Activated CD4-positive, alpha-beta T cell treated with anti-CD3 and anti-CD28 coated beads, Interleukin-2, Interleukin-4, amounts not matched to agents 100 ng/mL and 50 ng/mL, durations not matched to agents 16 hours and 8 hours (primary cell): ENCODE measurements around the gene SLCO2A1.

Experiments
- DNase-seq: peaks from one replicate; pipeline ENCODE4 v3.0.0-alpha.2; 2020; ENCODE audit warnings: low spot score

SLCO2A1 gene

DNA sequence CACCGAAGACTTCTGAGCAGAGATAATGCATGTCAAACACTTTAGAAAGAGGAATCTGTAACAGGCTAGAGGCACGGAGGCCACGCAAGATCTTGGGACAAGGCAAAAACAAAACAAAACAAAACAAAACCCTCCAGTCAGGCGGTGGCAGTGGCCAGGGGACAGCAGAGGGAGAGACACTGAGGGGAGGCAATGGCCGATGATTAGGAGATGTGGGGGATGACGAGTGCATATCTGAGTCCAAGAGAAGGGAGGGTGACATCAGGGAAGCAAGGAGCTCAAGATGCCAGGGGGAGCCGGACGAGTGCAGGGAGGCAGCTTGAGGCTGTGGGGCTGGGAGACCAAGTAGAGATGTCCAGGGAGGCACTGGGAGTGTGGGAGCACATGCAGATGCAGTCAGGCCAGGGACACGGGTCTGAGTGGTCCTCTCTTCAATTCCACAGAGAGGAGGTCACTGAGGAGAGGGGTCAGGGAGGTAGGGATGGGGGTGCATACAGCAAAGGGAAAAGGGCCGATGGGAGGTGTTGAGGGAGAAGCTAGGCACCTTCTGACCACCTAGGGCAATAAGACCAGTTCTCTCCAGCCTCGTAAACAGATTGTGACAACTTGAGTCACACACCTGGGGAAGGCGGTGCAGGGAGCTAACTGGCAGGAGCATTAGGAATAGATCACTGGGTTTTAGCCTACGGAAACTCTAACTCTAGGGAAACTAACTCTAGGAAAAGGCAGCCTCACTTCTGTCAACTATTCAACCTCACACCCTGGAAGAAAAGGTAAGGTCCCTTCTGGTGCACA is 29.6 kb downstream of the SLCO2A1 start:
- DNase-seq: no peak

DNA sequence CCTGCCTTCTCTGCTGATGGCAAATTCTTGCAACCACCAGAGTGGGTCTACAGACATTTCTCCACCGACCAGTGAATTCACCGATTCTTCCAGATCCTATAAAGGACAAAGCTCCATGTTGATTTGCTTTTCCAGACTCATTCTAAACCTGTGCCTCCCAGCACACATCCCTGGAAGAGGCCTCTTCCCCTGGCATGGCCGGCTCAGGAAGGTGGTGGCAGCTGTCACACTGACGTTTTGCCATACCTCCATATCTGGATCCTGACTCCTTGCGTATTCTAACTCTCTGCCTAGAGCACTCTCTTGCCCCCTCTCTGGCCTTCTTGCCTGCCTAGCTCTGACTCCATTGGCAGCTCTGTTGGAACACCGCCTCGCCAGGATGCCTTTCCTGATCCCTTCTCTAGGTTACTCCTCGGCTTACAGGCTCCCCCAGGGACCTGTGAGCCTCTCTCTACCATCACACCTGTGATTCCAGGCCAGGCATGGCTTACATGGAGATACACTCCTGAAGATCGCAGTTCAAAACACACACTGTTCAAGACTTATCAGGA is 31.0 kb downstream of the SLCO2A1 start:
- no peak for DNase-seq

DNA sequence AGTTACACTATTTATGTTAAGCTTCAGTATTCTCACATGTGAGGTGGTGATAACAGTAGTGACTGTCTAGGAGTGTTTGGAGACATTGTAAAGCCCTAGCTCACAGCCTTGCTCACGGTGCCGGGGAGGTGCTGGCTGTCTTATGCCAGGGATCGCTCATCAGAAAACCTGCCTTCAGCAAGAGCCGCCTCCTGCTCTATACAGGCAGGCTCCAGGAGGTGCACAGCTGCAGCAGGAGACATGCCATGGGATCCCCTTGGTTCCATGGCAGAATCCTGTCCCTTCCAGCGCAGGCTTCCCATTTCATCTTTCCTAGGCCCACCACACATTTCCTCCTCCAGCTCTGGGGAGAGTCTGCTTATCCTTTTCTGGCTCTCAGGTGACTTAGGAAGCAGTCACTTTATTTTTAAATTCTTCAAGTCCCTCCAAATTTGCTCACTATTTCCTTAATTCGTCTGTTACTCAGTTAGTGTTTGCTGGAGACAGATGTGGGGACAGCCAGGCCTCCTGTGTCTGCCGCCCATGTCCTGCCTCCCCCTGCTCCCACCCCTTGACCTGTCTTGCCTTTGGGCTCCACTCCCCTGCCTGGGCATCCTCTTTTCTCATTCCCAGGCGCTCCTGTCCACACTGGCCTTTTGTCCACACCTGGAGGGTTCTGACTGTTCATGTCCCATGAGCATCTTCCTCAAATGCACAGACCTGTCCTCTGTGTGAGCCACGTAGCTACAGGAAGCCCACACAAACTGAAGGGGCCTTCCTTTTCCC is 31.7 kb downstream of the SLCO2A1 start:
- DNase-seq: no peak

DNA sequence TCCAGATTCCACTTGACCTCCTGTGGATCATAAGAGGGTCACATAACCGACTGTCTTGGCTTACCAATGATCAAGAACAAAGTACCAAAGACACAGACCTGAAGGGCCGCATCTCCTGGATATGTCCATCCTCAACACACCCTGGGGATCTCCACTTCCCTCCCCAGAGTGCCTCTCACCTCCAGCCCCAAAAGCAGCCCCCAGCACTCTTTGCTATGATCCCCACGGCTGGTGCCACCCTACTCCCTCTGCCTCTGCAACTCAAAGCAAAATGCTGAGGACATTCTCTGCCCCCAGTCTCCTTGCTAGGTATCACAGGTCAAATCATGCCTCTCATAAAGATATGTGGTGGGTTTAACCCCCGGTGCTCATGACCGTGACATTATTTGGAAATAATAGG is 32.7 kb downstream of the SLCO2A1 start:
- no peak for DNase-seq

DNA sequence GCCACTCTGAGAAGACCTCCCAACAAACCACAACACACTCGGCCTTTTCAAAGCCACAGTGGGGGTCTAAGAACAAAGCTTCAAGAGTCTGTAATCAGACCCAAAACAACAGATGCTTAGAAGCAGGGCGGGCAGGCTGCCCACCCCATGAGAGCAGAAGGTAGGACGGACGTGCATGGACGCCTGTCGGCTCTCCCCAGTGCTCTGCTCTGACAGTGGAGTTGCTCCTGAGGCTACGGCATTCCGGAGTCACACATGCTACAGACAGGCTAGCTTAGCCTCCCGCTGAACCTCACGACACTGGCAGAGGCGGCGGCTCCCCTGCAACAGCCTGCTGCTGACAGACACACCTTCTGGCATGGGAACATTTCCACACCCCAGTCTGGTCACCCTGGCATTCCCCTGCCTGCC is 33.5 kb downstream of the SLCO2A1 start:
- no peak for DNase-seq

DNA sequence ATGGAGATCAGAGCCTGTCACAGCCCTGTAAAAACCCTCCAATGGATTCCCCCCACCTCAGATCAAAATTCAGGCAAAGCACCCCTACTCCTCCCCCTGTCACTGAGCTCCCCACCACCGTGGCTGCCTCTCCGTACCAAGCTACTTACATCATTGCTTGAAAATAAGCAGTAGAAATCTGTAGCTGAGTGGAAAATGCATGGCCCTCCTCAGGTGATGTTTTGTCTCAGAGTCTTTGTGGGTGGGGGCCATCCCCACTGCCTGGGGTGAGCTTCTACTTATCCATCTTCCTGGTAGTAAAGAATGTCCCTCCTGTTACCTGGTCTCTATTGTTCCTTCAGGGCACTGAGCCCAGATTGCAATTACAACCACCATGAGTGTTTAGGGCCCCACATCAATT is 34.5 kb downstream of the SLCO2A1 start:
- DNase-seq: no peak

DNA sequence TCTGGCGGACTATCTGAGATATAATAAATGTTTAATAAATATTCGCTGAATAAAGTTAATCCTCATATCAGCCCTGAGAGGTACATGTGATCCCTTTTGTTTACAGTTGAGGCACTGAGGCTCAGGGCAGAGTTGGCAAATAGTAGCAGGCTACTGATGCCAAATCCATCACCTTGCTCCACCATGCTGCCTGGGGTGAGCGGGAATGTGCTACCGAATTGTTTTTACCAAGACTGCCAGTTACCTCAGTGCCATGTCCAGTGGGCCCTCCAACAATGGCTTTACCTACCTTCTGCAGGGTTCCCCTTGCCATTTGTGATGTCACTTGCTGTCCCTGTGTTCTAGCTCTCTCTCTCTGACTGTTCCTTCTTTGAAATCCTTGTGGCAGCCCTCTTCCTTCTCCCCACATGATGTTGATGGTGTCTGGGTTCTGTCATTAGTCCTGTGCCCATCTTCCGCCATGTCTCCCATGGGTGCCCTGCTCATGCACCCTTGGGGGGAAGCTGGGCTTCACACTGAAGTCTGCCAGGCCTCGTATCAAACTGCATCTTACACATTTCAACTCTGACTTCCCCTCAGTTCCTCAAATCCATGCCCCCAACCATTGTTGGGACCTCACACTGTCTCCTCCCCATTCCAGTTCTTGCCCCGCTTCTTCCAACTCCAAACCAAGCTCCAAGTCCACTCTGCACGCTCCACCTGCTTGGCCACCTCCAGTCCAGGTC is 35.4 kb downstream of the SLCO2A1 start:
- DNase-seq: no peak

DNA sequence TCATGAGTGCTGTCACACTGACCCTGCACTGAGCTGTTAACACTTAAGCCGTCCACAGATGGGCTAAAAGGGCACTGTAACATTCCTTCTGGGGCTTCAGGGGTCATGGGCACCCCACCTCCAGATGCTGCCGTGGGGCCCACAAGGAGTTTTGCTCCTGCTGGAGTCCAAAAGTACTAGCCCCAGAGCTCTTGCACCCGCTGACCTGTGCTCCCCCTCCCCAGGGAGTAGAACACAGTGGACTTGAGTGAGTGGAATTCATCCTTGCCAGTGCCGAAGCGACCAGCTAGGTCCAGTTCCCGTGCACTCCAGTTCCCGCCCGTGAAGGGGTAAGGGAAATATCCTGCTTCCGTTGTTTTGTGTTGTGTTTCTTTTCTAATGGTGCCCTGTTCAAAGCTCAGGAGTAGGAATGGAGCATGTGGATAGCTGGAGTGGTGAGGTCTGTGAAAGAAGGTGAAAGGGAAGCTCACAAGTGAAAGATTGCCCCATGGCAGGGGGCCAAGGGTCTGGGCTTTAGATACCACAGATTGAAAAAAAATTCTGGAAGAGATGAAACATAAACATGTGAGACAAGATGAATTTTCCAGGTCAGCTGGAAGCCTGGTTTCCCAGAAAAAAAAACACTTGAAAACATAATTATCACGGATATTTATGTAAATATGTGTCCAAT is 36.6 kb downstream of the SLCO2A1 start:
- no peak for DNase-seq

DNA sequence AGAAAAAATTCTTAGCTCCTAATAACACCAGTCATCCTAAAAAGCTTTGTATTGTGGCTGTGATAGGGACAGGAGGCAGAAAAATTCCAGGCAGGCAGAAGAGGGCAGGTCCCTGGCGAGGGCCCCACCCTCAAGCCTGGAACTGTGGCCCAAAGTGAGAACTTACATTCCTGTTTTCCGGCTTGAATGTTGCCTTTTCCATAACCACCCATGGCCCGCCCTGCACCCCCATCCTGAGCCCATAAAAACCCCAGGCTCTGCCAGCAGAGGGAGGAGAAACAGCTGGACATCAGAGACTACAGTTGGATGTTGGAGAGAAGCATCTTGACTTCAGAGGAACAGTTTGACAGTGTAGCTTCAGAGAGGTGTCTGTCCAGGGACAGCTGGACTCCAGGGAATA is 37.3 kb downstream of the SLCO2A1 start:
- no peak for DNase-seq

DNA sequence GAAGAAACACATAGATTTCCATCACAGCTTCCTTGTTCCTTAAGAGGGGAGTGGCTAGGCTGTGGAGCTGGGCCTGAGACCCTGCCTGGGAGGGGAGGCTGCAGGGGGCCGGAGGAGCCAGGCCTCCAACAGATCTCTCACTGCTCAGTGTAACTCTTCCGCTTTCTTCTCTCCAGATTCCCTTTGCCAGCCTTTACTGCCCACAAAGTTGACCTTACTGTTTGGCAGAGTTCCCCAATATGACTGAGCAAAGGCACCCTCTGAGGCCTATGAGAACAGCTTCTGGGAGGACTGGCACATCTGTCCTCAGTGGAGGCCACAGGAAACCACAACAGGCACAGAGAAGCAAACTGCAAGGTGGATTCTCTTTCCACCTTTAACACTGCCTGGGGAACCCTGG is 38.1 kb downstream of the SLCO2A1 start:
- no peak for DNase-seq

DNA sequence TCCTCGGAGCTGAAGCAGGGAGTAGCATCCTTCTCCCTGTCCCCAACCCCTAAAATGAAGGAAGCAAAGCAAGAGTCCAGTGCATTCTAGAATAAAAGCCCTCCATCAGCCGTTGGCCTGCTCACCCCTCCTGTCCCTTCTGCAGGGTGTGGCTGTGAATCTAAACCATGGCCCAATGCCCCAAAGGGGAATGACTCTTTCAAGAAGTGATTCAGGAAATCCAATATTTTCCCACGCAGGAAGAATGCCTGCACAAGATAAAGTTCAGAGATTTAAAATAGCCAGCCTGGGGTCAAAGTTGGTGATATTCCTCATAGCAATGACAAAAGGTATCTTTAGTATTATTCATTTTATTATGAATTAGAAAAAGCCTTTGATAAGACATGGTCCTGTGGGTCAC is 38.5 kb downstream of the SLCO2A1 start:
- DNase-seq: no peak

DNA sequence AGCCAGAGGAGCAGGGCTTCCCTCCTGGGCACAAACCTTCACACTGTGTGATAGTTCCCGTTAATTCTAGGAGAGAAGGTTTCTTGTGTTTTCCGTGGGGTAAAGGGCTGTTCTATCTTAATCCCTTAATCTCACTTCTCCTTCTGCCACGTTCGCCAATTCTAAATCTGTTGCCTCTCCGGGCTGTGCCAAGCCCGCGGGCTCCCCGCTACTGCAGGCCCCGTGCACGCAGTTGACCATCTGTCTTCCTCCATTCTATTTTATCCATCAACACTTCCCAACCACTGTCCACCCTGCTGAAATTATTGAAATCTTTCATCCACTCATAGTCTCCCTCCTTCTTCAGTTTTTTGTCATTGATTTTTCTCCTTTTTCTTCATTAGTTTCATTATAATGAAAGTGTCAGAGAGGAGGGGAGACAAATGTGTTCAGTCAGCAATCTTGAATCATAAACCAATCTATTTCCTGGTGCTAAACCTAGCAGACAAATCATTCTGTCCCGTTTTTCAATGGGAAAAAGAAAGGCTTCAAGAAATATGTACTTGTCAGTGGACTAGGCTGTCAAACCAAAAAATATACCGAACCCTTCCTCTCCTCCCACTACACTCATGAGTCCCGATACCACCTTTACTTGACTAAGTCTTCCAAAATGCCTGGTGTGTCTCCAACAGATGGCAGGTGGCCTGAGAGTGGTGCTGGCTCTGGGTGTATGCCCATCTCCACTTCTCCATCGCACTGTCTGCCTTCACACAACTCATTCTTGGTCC is 39.6 kb downstream of the SLCO2A1 start:
- DNase-seq: no peak

DNA sequence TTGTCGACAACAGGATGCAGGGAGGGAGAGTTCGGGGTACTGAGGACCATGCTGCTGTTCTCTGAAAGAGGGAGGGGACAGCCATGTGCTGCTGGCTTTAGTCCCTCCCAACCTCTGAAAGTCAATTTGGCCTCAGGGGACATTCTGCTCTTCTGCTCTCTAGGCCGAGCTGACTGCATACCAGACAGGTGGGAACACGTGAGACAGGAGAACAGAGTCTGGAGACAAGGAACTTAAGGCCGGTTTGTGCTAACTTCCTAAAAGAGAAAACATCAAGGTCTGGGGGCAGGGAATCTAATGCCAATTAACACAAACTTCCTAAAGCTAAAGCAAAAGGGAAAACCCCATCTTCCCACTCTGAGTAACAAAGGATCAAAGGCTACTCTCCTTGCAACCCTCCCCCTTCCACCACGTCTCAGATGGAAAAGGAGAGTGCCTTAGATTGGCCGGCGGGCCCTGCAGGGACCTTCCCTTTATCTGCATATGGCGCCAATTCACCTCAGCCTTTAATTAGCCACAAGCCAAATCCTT is 41.0 kb downstream of the SLCO2A1 start:
- DNase-seq: no peak

DNA sequence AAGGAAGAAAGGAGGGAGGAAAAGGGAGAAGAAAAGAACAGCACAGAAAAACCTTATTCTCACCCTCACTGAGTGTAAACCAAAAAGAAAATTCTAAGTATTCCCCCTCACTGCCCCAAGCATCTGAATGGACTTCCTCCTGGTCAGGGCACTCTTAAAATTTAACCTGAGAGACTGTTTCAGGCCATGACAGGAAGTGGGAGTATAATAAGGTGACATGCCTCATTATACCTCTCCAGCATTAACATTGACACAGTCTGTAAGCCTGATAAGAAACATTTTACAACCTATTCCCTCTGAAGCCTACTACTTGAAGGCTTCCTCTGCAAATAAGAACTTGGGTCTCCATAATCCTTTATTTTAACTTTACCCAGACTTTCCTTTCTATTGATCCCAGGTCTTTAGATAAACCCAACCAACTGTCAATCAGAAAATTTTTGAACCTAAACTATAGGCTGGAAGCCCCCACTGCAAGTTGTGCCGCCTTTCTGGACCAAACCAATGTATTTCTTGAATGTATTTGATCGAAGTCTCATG is 41.7 kb downstream of the SLCO2A1 start:
- DNase-seq: no peak

DNA sequence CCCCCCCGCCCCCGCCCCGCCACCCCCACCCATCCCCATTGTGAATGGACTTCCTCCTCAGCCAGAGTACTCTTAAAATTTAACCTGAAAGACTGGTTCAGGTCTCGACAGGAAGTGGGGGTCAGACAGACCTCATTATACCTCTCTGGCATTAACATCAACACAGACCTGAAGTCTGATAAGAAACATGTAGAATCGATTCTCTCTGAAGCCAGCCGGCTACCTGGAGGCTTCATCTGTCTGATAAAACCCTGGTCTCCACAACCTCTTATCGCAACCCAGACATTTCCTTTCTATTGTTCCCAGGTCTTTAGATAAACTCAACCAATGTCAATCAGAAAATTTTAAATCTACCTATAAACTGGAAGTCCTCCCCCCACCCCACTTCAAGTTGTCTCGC is 42.6 kb downstream of the SLCO2A1 start:
- DNase-seq: no peak

DNA sequence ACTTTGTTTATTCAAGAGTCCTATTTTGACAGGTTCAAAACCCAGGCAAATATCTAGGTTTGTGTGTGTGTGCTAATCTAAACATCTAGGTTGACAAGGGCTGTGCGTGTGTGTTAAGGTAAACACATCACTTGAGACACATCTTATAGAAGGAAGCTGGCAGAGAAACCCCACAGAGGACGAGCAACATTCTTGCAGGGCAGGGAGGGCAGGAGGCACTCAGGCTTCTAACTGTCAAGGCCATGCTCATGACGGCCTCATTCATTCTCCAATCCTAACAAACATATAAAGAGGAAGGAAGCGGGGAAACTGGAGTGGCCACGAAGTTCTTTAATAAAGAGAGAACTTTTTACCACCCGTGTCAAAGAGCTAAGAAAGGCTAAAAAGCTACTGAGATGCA is 43.4 kb downstream of the SLCO2A1 start:
- DNase-seq: no peak

DNA sequence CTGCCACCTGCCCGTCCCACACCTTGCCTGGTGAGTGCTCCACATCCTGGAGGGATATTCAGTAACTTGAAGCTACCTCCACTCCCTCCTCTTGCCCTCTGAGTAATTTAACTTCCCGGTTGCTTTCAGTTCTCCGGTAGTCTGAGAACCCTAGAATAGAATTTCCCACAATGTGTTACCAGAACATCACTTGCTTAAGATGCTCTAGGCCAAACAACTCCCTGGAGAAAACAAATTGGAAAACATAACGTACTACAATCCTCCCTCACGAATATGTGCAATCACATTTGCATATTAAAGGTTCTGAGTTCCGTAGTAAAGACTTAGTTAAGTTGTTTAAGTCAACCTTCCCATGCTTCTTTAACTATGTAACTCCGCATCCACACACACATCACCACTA is 44.8 kb downstream of the SLCO2A1 start:
- DNase-seq: no peak

DNA sequence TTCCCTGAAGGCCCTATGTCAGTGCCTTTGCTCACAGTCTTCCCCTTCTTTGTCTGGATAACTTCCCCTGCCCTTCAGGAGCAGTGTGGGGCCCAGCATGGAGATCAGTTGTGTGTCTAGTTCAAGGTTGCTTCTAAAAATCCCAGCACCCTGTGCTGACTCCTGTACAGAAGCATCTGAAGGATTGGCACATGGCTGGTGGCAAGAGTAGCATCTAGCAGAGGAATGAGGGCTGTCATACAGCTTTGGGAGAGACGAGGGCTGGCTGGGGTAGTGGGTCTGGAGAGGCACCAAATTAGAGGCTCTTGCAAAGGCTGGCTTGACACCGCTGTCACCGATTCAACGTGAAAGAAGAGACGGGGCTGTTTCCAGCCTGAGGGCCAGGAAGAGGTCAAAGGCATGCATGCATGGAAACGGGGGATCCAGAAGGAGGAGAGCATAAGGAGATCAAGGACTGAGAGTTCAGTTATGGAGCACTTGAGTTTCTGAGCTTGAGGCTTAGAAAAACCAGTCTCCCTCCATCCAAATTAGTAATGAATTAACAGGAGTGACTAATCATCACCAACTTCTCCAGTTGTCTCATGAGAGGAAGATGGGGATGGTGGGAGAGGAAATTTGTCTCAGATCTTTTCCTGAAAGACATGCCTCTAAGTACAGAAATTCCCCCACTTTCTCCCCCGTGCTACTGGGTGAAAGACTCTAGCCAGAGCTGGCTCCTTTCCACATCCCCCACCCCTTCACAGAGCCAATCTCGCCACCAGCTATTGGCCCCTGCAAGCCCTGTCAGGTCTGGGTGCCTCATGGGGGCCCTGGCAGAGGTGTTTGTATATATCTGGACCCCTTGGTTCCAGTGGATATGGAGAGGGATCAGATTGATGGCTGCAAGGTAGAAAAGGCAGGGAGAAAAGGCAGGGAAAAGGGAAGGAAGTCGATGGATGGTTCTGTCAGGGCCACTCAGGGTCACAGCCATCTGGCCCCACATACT is 45.9 kb downstream of the SLCO2A1 start:
- no peak for DNase-seq

DNA sequence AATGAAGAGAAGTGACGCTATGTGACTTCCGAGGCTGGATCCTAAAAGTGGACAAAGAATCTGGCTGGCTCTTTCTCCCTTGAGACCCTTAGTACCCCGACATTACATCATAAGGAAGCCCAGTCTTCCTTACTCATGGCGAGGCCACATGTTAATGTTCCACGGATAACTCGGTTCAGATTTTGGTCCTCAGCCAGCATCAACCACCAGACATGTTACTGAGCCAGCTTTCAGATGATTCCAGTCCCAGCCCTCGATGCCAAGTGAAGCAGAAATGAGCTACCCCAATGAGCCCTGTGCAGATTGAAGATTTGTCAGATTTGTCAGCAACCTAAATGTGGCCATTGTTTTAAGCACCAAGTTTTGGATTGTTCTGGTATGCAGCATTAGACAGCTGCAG is 46.6 kb downstream of the SLCO2A1 start:
- no peak for DNase-seq

DNA sequence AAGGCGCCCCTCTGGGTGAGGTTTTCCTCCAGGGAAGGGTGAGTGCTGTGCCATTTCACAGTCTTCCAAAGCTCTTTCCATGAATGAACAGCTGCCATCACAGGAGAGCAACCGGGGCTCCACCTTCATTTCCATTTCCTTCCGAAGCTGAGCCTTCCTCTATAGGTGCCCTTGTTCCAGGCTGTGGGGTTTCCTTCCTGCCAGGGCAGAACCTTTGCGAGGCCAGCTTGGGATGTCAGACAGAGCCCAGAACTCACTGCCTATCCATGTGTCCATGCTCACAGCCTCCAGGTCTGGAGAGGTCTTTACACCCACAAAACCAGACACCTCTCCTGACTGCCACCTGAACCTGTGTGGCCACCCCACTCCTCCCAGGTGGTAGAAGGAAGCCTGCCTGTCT is 49.2 kb downstream of the SLCO2A1 start:
- DNase-seq: no peak
